HCEC 1CT (cell line): Measurements from ENCODE around the gene DPEP3.
"Not testable (repeated sequence)": the region's sequence is repeated elsewhere in the genome, so short reads cannot be mapped to it uniquely, and the experiment has no call there.

Experiments used
- DNase-seq: peaks from one replicate; pipeline ENCODE4 v3.0.0-alpha.2; 2017

DPEP3 gene, protein sequence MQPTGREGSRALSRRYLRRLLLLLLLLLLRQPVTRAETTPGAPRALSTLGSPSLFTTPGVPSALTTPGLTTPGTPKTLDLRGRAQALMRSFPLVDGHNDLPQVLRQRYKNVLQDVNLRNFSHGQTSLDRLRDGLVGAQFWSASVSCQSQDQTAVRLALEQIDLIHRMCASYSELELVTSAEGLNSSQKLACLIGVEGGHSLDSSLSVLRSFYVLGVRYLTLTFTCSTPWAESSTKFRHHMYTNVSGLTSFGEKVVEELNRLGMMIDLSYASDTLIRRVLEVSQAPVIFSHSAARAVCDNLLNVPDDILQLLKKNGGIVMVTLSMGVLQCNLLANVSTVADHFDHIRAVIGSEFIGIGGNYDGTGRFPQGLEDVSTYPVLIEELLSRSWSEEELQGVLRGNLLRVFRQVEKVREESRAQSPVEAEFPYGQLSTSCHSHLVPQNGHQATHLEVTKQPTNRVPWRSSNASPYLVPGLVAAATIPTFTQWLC

GRCh38 chr16:67979955-67980678 is at the start of gene DPEP3:
Gene DPEP3, minus strand, starts transcription at chr16:67980499. Its CDS starts 119 bp downstream, at chr16:67980380.
- DNase-seq, result no peak

DNA sequence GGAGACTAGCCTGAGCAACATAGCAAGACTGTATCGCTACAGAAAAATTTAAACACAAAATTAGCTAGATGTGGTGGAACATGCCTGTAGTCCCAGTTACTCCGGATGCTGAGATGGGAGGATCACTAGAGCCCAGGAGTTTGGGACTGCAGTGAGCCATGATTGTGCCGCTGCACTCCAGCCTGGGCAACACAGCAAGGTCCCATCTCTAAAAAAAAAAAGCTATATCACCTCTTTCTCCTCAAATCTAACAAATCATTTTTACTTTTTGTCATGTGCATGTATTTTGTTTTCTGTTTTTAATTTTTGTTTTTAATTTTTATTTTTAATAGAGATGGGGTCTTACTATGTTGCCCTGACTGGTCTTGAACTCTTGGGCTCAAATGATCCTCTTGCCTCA is 48.7 kb upstream of the DPEP3 start:
- no peak for DNase-seq

DNA sequence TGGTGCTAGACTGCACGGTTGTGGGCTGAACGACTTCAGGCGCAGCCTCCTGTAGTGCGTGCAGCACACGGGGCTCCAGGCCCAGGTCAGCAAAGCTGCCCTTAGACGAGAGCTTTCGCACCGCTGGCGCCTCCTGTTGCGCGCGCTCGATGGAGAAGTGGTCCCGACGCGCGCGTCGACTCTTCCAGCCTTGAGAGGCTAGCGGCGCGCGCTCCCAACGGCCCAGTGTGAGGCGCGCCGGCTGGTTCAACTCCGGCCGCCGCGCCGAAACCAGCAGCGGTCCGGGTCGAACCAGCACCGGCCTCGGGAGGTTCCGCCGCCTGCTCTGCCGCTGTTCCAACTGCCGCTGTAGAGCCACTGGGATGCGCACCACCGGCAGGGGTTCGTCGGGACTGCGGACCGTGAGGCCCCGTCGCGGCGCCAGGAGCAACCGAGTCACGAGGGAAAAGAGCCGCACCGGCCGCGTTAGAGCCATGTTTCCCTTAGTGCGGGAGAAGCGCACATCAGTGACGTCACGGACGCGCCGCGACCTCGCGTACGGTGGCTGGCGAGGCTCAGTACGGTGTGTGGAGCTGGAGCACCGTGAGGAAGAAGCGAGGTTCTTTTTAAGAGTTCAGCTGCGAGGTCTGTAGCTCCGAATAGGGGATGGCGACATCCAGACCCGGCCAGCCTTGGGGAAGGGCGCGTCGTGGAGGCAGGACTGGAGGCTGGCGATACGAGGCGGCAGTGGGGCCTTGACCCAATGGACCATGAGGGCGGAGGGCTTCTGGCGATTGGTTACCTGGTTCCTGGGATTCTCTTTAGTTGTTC is 42.6 kb upstream of the DPEP3 start, which contains the start of the genes DDX28 and DUS2:
TSS of gene DDX28 (minus strand) at position 505 of the 810 bp plus-strand sequence. CDS start at position 475, 30 bp downstream.
TSS of gene DUS2 (plus strand) at position 557 of the 810 bp plus-strand sequence. CDS start 14,740 bp downstream, outside the sequence.
- DNase-seq, result peak; percentile 83

DNA sequence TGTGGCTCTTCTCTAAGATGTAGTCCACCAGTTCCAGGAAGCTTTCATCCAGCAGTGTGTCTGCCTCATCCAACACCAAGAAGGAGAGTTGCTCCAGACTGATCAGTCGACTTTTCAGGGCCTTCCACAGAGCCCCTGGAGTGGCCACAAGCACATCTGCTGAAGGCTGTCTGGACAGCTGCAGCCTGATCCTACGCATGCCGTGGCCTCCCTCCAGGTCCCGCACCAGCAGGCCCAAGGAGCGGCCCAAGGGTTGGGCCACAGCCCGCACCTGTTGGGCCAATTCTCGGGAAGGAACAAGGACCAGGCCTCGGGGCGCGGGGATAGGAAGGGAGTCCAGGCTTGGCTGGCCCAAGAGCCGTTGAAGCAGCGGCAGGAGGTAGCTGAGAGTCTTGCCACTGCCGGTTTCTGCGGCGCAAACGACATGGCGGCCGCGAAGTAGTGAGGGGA is 42.0 kb upstream of the DPEP3 start:
- DNase-seq, result no peak

DNA sequence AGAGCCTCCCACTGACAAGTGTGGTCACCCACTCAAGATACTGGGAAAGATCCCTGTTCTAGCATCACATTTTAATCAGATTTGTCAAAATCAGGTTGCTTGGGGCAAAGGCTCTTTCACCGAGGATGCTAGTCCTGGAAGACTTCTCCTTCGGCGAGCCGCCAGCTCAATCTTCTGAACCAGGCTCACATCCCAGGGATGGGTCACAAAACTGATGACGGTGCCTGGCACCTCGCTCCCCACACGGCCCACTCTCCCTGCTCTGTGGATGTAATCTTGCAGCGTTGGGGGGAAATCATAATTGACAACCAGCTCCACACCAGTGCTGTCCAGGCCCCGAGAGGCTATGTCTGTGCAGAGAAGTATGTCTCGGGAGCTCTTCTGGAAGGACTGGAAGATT is 41.2 kb upstream of the DPEP3 start:
- no peak for DNase-seq

DNA sequence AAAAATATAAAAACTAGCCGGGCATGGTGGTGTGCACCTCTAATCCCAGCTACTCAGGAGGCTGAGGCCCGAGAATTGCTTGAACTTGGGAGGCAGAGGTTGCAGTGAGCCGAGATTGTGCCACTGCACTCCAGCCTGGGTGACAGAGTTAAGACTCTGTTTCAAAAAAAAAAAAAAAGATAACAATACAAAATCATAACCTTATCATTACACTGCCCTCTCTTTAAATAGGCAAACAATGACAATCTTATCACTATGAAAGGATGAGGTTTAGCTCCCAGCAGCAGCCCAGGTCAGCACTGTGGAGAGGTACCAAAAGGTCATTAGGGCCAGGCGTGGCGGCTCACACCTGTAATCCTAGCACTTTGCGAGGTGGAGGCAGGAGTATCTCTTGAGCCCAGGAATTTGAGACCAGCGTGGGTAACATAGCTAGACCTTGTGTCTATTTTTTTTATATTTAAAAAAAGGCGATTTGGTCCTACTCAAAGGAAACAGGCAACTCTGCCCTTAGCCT is 38.9 kb upstream of the DPEP3 start:
- DNase-seq, result no peak

DNA sequence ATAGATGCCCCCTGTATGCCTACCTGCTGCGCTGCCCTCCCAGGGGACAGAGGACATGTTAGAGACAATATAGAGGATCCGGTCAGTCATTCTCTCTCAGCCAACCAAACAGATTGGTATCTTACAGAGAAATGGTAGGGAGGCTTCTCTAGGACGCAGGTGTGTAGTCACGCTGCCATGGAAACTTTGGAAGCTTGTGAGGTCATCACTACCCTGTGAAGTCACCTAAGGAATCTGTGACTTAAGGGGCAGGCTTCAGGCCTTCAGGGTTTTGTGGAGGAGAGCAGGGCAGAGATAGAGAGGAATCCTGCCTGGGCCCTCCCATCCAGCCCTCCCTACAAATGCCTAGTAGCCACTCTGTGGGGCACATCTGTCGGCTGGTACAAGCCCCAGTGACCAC is 35.4 kb upstream of the DPEP3 start, which contains the start of gene DPEP2NB:
TSS of gene DPEP2NB (minus strand) at position 231 of the 400 bp plus-strand sequence. CDS start at position 90, 141 bp downstream.
- no peak for DNase-seq

DNA sequence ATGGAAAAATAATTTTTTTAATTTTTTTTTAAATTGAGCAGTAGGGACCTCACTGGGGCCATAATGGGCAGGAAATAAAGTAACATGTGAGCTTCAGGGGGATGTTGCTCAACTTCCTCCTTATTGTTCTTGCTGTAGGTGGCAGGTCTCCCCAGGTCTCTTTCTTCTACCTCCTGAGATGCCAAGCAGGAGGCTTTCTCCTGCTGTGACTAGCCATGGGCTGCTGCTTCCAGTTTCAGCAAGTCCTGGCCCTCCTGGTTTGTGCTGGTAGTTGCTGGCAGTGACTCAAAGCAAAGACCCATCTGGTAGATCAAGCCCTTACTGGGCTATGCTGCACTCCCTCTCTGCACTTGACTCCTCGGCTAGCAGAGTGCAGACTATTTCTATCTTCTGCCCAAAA is 33.1 kb upstream of the DPEP3 start:
- DNase-seq, result no peak

DNA sequence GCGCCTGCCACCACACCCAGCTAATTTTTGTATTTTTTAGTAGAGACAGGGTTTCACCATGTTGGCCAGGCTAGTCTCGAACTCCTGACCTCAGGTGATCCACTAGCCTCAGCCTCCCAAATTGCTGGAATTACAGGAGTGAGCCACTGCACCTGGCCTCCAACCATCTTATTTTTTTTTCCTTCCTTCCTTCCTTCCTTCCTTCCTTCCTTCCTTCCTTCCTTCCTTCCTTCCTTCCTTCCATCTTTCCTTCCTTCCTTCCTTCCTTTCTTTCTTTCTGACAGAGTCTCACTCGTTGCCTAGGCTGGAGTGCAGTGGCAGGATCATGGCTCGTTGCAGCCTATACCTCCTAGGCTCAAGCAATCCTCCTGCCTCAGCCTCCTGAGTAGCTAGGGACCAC is 29.6 kb upstream of the DPEP3 start:
- not testable (repeated sequence) for DNase-seq

DNA sequence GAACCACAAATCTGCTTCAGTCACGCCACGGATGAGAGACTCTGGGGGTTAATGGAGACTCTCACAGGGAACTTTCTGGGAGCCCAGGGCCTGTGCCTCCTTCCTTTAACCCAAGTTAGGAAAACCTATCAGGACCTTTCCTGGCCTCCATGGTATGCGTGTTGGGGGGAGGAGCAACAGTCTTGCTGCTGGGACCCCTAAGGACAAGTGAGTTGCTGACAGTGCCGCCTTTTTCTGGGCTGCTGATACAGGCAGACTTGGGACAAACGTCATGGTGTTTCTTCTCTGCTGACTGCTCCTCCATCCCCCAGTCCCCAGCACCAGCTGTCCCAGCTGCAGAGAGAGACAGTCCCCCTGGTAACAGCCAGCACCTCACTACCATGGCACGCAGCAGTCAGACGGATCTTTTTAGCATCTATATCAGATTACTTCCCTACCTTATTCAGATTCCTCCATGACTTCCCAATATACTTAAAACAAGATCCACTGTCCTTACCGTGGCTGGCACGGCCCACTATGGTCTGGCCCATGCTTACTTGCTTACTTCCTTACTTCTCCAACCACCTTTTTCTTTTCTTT is 28.9 kb upstream of the DPEP3 start:
- DNase-seq, result no peak

DNA sequence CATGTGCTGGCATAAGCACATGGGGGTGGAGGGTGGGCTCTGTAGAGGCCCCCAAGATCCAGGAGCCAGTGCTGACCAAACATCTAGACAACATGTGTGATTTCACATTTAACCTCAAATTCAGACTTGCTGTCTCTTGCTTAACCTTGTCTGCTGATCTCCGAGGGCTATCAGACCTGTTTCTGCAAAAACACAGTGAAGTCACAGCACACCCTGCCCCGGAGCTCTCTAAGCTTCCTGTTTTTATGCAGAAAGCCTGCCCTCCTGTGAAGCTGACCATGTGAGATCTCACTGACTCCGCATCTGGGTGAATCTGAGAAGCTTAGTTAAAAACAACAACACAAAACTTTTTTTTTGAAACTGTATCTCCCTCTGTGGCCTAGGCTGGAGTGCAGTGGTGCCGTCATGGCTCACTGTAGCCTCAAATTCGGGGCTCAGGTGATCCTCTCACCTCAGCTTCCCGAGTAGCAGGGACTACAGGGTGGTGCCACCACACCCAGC is 25.5 kb upstream of the DPEP3 start:
- no peak for DNase-seq

DNA sequence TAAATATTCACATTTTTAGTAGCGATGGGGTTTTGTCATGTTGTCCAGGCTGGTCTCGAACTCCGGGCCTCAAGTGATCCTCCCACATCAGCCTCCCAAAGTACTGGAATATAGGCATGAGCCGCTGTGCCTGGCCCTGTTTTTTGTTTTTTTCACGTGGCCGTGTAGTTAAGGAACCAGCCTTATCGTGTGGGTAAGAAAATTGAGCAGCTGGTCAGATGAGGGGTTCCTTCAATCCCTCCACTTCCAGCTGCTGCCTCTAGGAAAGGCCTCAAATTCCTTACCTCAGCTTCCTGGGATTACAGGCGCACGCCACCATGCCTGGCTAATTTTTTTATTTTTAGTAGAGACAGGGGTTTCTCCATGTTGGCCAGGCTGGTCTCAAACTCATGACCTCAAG is 24.9 kb upstream of the DPEP3 start:
- no peak for DNase-seq

- DNase-seq, result no peak
These were observed 22.7 kb upstream of the DPEP3 start for GRCh38 chr16:68003031-68003430.

- no peak for DNase-seq
These were observed 20.2 kb upstream of the DPEP3 start for GRCh38 chr16:68000450-68000849.

GRCh38 chr16:67999985-68000384 is 19.7 kb upstream of the DPEP3 start:
- DNase-seq, result no peak

DNA sequence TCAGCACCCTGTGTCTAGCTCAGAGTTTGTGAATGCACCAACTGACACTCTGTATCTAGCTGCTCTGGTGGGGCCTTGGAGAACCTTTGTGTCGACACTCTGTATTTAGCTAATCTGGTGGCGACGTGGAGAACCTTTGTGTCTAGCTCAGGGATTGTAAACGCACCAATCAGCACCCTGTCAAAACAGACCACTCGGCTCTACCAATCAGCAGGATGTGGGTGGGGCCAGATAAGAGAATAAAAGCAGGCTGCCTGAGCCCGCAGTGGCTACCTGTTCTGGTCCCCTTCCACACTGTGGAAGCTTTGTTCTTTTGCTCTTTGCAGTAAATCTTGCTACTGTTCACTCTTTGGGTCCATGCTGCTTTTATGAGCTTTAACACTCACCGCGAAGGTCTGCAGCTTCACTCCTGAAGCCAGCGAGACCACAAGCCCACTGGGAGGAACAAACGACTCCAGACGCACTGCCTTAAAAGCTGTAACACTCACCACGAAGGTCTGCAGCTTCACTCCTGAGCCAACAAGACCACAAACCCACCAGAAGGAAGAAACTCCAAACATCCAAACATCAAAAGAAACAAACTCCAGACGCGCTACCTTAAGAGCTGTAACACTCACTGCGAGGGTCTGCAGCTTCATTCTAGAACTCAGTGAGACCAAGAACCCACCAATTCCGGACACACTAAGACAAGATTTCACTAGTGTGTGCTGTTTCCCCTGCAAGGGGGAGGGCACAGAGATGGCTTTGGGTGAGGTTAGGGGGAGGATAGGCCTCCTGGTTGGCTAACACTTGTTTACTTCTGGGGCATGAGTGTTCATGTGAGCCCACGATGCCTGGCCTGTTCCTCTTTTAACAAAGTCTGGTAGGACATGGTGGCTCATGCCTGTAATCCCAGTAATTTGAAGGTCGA is 18.7 kb upstream of the DPEP3 start, which contains the start of gene DPEP2:
TSS of gene DPEP2 (minus strand) at position 706 of the 910 bp plus-strand sequence. CDS start 6,272 bp downstream, outside the sequence.
- DNase-seq, result not testable (repeated sequence)

DNA sequence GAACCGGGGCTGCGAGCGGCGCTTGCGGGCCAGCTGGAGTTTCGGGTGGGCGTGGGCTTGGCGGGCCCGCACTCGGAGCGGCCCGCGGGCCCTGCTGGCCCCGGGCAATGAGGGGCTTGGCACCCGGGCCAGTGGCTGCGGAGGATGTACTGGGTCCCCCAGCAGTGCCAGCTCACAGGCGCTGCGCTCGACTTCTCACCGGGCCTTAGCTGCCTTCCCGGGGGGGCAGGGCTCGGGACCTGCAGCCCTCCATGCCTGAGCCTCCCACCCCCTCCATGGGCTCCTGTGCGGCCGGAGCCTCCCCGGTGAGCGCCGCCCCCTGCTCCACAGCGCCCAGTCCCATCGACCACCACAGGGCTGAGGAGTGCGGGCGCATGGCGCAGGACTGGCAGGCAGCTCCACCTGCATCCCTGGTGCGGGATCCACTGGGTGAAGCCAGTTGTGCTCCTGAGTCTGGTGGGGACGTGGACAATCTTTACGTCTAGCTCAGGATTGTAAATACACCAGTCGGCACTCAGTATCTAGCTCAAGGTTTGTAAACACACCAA is 18.0 kb upstream of the DPEP3 start:
- not testable (repeated sequence) for DNase-seq

GRCh38 chr16:67996666-67997065 is 16.4 kb upstream of the DPEP3 start:
- no peak for DNase-seq

DNA sequence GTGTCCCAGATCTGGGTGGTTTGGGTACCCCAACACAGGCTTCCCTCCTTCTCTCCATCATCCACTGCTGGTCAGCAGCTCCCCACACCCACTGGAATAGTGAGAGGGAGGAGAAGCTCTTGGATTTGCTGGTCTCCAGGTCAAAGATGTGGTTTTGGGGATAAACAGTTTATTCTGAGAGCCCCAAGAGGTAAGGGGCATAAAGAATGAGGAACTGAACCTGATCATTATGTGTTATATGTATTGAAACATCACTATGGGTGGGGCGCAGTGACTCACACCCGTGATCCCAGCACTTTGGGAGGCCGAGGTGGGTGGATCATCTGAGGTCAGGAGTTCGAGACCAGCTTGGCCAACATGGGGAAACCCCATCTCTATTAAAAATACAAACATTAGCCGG is 15.1 kb upstream of the DPEP3 start:
- no peak for DNase-seq

DNA sequence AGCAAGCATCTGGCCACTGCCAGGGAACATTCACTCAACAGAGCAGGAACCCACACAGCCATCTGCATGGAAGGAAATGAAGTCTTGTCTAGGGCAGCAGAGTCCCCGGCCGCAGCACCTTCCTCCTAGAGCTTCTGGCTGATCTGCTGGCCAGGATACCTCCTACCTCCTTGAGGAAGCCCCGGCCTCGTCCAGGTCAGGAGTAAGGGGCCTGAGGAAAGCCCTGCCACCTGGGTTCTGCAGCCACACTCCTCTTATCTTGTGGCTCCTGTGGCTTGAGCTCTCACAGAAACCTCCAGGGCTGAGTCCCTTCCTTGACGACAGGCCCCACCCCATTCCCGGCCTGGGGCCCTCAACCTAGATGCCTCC is 13.7 kb upstream of the DPEP3 start:
- not testable (repeated sequence) for DNase-seq
